HCT116 (cell line): ENCODE data around the gene CERS4. TPM values are rescaled to one million over a fixed set of nuclear protein-coding genes. Genes with fewer than 3 reads are reported as not detected.

Experiments used
- ATAC-seq: fragments of 200-7000 bp; cut with Tn5 transposase; 2 replicates; pipeline ENCODE4 v1.9.1; 2020; ENCODE audit warnings: mild to moderate bottlenecking, moderate library complexity
- BruUV-seq: library from RNA; stranded (reverse); fragments of 400-500 nt; replicated peaks from 2 replicates; lab custom pipeline; 2021; lab: Mats Ljungman, UMichigan
- CTCF ChIA-PET: fragments of 300-600 bp; sonication (Branson Sonifier 250); formaldehyde crosslinking; loops from one replicate; lab custom pipeline; 2021; ENCODE audit warnings: antibody characterized with exemption; lab: Charles Lee
- POLR2A ChIA-PET: fragments of 300-600, 350-600 bp; sonication (Branson Sonifier 250); formaldehyde crosslinking; loops from one replicate; lab custom pipeline; 2021; ENCODE audit warnings: antibody characterized with exemption; lab: Charles Lee
- RAD21 ChIA-PET, 2 experiments: fragments of 300-600 bp; sonication (Branson Sonifier 250); formaldehyde crosslinking; loops; one replicate each; lab custom pipeline; 2023; ENCODE audit warnings: low total read pairs in 2 of 2; ENCODE audit not compliant: uncharacterized antibody in 2 of 2, unreplicated experiment in 2 of 2, low non-redundant PET in 1 of 2; lab: Charles Lee
- DNase-seq: peaks from one replicate; pipeline ENCODE4 v3.0.0-alpha.2; 2010; ENCODE audit warnings: low read depth, low spot score
- H2AFZ ChIP-seq: fragments of 200-600 bp; shearing (Covaris generic), sonication (generic); 2 replicates; pipeline ENCODE4 v1.6.1; 2017; ENCODE audit warnings: low read depth, mixed run types, mixed read lengths, antibody characterized with exemption, low read length; ENCODE audit not compliant: poor library complexity, severe bottlenecking
- H3K27ac ChIP-seq: 2 replicates; pipeline ENCODE4 v1.5.1; 2012; ENCODE audit warnings: low read depth, low read length
- H3K27me3 ChIP-seq: fragments of 200-600 bp; sonication (generic); 2 replicates; pipeline ENCODE4 v1.6.1; 2016; ENCODE audit warnings: mixed run types, low read length, mixed read lengths; ENCODE audit not compliant: insufficient read depth
- H3K36me3 ChIP-seq, 2 experiments: fragments of 200-500 bp in 1 of 2; fragments of 200-600 bp in 1 of 2; sonication (Bioruptor generic) in 1 of 2; sonication (generic) in 1 of 2; 2 replicates each; pipeline versions ENCODE4 v1.5.1 to v1.6.1; 2014 to 2016; ENCODE audit warnings: low read length in 2 of 2, inconsistent platforms in 1 of 2, mixed read lengths in 1 of 2, mixed run types in 1 of 2; ENCODE audit not compliant: insufficient read depth in 2 of 2, control insufficient read depth in 1 of 2
- H3K4me1 ChIP-seq, 2 experiments: fragments of 200-600 bp in 1 of 2; sonication (generic) in 1 of 2; 2 replicates each; pipeline versions ENCODE4 v1.5.1 to v1.6.1; 2012 to 2017; ENCODE audit warnings: low read length in 2 of 2, inconsistent platforms in 1 of 2, mild to moderate bottlenecking in 1 of 2, mixed read lengths in 1 of 2, mixed run types in 1 of 2, moderate library complexity in 1 of 2; ENCODE audit not compliant: insufficient read depth in 2 of 2, control insufficient read depth in 1 of 2
- H3K4me2 ChIP-seq: fragments of 200-600 bp; sonication (generic); 2 replicates; pipeline ENCODE4 v1.6.1; 2017; ENCODE audit warnings: mixed run types, low read length, mixed read lengths
- H3K4me3 ChIP-seq, 2 experiments: fragments of 200-600 bp in 1 of 2; sonication (generic) in 1 of 2; replicated peaks in 1 of 2; 2 replicates each; pipeline ENCODE4 v1.5.1; 2011 to 2016; ENCODE audit warnings: low read length in 2 of 2, control low read depth in 1 of 2, low read depth in 1 of 2, mild to moderate bottlenecking in 1 of 2, mixed read lengths in 1 of 2, mixed run types in 1 of 2
- H3K79me2 ChIP-seq: fragments of 200-600 bp; sonication (generic); 2 replicates; pipeline ENCODE4 v1.6.1; 2017; ENCODE audit warnings: mild to moderate bottlenecking, mixed run types, low read length, moderate library complexity, mixed read lengths; ENCODE audit not compliant: insufficient read depth
- H3K9ac ChIP-seq: fragments of 200-600 bp; sonication (generic); 2 replicates; pipeline ENCODE4 v1.6.1; 2016; ENCODE audit warnings: low read length, mixed read lengths
- H3K9me2 ChIP-seq: fragments of 200-600 bp; sonication (generic), shearing (Covaris generic); 2 replicates; pipeline ENCODE4 v1.6.1; 2017; ENCODE audit warnings: mixed run types, mild to moderate bottlenecking, moderate library complexity; ENCODE audit not compliant: insufficient read depth
- H3K9me3 ChIP-seq, 2 experiments: fragments of 200-500 bp in 1 of 2; fragments of 200-600 bp in 1 of 2; sonication (Bioruptor generic) in 1 of 2; sonication (generic) in 1 of 2; 2 replicates each; pipeline ENCODE4 v1.6.1; 2014 to 2017; ENCODE audit warnings: low read length in 2 of 2, mixed read lengths in 2 of 2, inconsistent platforms in 1 of 2, low read depth in 1 of 2, mild to moderate bottlenecking in 1 of 2, mixed run types in 1 of 2, moderate library complexity in 1 of 2; ENCODE audit not compliant: control insufficient read depth in 1 of 2, insufficient read depth in 1 of 2
- H4K20me1 ChIP-seq: fragments of 200-600 bp; sonication (generic), shearing (Covaris generic); 2 replicates; pipeline ENCODE4 v1.6.1; 2017; ENCODE audit warnings: mixed run types, mild to moderate bottlenecking, moderate library complexity; ENCODE audit not compliant: insufficient read depth
- ATF3 ChIP-seq: IDR thresholded peaks from 2 replicates; pipeline ENCODE4 v1.6.1; 2012
- CEBPB ChIP-seq: IDR thresholded peaks from 2 replicates; pipeline ENCODE4 v1.6.1; 2012; ENCODE audit warnings: low read depth
- CTCF ChIP-seq, 3 experiments: fragments of 200-600 bp in 1 of 3; sonication (generic) in 1 of 3; IDR thresholded peaks in 2 of 3; conservative IDR thresholded peaks in 1 of 3; 2 replicates each; pipeline ENCODE4 v1.5.1; 2012 to 2017; ENCODE audit warnings: low read depth in 2 of 3, low read length in 2 of 3, antibody characterized with exemption in 1 of 3, borderline replicate concordance in 1 of 3, control low read depth in 1 of 3, mild to moderate bottlenecking in 1 of 3, mixed read lengths in 1 of 3, mixed run types in 1 of 3, moderate library complexity in 1 of 3; ENCODE audit not compliant: insufficient read depth in 1 of 3
- EGR1 ChIP-seq: IDR thresholded peaks from 2 replicates; pipeline ENCODE4 v1.6.1; 2012; ENCODE audit warnings: low read depth
- ELF1 ChIP-seq: IDR thresholded peaks from 2 replicates; pipeline ENCODE4 v1.6.1; 2012; ENCODE audit warnings: low read depth, borderline replicate concordance
- EZH2 ChIP-seq: fragments of 200-600 bp; sonication (generic); IDR thresholded peaks from 2 replicates; pipeline ENCODE4 v1.6.1; 2017; ENCODE audit warnings: antibody characterized with exemption, mixed run types
- EZH2phosphoT487 ChIP-seq: fragments of 200-600 bp; IDR thresholded peaks from 2 replicates; pipeline ENCODE4 v1.6.1; 2018; ENCODE audit warnings: antibody characterized with exemption, borderline replicate concordance
- FOSL1 ChIP-seq: IDR thresholded peaks from 2 replicates; pipeline ENCODE4 v1.6.1; 2012; ENCODE audit warnings: low read depth
- JUND ChIP-seq: IDR thresholded peaks from 2 replicates; pipeline ENCODE4 v1.6.1; 2012
- MAX ChIP-seq: IDR thresholded peaks from 2 replicates; pipeline ENCODE4 v1.6.1; 2012
- POLR2A ChIP-seq: IDR thresholded peaks from 2 replicates; pipeline ENCODE4 v1.7.0; 2011; ENCODE audit warnings: borderline replicate concordance; ENCODE audit not compliant: insufficient read depth, insufficient read length; ENCODE audit errors: extremely low read depth
- POLR2AphosphoS5 ChIP-seq: IDR thresholded peaks from 2 replicates; pipeline ENCODE4 v1.6.1; 2011; ENCODE audit warnings: mild to moderate bottlenecking, low read depth, low read length, moderate library complexity
- RAD21 ChIP-seq: IDR thresholded peaks from 2 replicates; pipeline ENCODE4 v1.6.1; 2012; ENCODE audit warnings: low read depth, mild to moderate bottlenecking
- REST ChIP-seq: IDR thresholded peaks from 2 replicates; pipeline ENCODE4 v1.6.1; 2012; ENCODE audit warnings: low read depth
- SRF ChIP-seq: IDR thresholded peaks from 2 replicates; pipeline ENCODE4 v1.6.1; 2012; ENCODE audit warnings: low read depth
- TCF7L2 ChIP-seq: IDR thresholded peaks from 2 replicates; pipeline ENCODE4 v1.7.0; 2011; ENCODE audit warnings: borderline replicate concordance, inconsistent platforms; ENCODE audit not compliant: insufficient read depth, insufficient read length; ENCODE audit errors: extremely low read depth
- ZBTB33 ChIP-seq: IDR thresholded peaks from 2 replicates; pipeline ENCODE4 v1.6.1; 2011; ENCODE audit warnings: mild to moderate bottlenecking, low read length, moderate library complexity; ENCODE audit not compliant: insufficient replicate concordance; ENCODE audit errors: extremely low read depth
- ZNF274 ChIP-seq: fragments of 200-500 bp; sonication (Bioruptor generic); IDR thresholded peaks from 2 replicates; pipeline ENCODE4 v1.6.1; 2014; ENCODE audit warnings: mild to moderate bottlenecking, low read depth, low read length, inconsistent platforms
- intact Hi-C: fragments of 100-400 bp; cut with micrococcal nuclease; formaldehyde crosslinking; loops from 2 replicates; pipeline ENCODE4 v1.10.0; 2022
- total RNA-seq: library from RNA; stranded (reverse); gene quantifications from one replicate; pipeline ENCODE4 v1.2.1, GENCODE V29; 2021; ENCODE audit not compliant: unreplicated experiment

CERS4 gene
- total RNA-seq, 1 experiment from 2014 or later: 26.0 TPM

- Histone ChIP-seq H3K27ac (no peak overlapping the region), H3K4me3 (no peak overlapping the region), H4K20me1 (no peaks in the 10 kb centered on the region), H3K4me1 (peaks cover 0 to 3% of the 10 kb centered on the region in 2 experiments; a peak in 2 of 4 replicates), H3K27me3 (no peaks in the 10 kb centered on the region), H3K36me3 (no peaks in the 10 kb centered on the region), H3K9me3 (no peaks in the 10 kb centered on the region), H3K79me2 (no peaks in the 10 kb centered on the region), H3K9ac (no peak overlapping the region), H3K9me2 (no peaks in the 10 kb centered on the region), H3K4me2 (no peak overlapping the region), H2AFZ (no peak overlapping the region)
- intact Hi-C loops: no loop called here
- no TSS peak for BruUV-seq
- POLR2A ChIA-PET: no interaction called here
- CTCF ChIA-PET: no interaction called here
- ATAC-seq: no peak
- DNase-seq: no peak
- RAD21 ChIA-PET: interaction anchor here in 1 of 2 experiments (0.7 kb wide), 1 partner anchor 99 kb away, joined by 4 read pairs; the partner anchor contains the start of gene FBN3
- TF ChIP-seq ATF3: no peak
- TF ChIP-seq EGR1: no peak
- no peak for TF ChIP-seq EZH2
- TF ChIP-seq ELF1: no peak
- TF ChIP-seq CTCF (IDR thresholded peaks at IDR 0.05 in 2 of 3, conservative IDR thresholded peaks at IDR 0.05 in 1 of 3; ENCODE audit: borderline replicate concordance in 1 of 3, insufficient read depth in 1 of 3, low read depth in 2 of 3, low read length in 2 of 3): no peak
- no peak for TF ChIP-seq ZNF274
- no peak for TF ChIP-seq SRF
- TF ChIP-seq ZBTB33: no peak
- TF ChIP-seq CEBPB: no peak
- TF ChIP-seq MAX: no peak
- TF ChIP-seq POLR2A: no peak
- no peak for TF ChIP-seq TCF7L2
- TF ChIP-seq RAD21: no peak
- no peak for TF ChIP-seq POLR2AphosphoS5
- TF ChIP-seq REST: no peak
- TF ChIP-seq JUND: no peak
- TF ChIP-seq FOSL1: no peak
- TF ChIP-seq EZH2phosphoT487: no peak
These were observed 39.5 kb downstream of the CERS4 start for GRCh38 chr19:8248348-8249328.
